OCI-M1 (cell line): ENCODE measurements around the gene BPNT1.
A peak's percentile ranks its signal among the peaks of the same experiment; 100 is the strongest.
"Not testable (repeated sequence)": the region's sequence is repeated elsewhere in the genome, so short reads cannot be mapped to it uniquely, and the experiment has no call there.

Source experiments
- DNase-seq: peaks from one replicate; lab custom pipeline; 2025; lab: John Stamatoyannopoulos, UW

Gene BPNT1

DNA sequence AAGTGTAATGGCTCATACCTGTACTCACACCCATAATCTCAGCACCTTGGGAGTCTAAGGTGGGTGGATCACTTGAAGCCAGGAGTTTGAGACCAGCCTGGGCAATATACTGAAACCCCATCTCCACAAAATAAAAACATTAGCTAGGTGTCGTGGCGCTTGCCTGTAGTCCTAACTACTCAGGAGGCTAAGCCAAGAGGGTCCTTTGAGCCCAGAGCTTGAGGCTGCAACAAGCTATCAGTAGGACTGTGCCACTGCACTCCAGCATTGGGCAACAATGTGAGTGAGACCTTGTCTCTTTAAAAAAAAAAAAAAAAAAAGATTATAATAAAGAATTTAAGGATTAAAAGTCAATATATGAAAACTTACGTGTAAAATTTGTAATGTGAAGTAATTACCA is 11.7 kb downstream of the BPNT1 start:
- no peak for DNase-seq

DNA sequence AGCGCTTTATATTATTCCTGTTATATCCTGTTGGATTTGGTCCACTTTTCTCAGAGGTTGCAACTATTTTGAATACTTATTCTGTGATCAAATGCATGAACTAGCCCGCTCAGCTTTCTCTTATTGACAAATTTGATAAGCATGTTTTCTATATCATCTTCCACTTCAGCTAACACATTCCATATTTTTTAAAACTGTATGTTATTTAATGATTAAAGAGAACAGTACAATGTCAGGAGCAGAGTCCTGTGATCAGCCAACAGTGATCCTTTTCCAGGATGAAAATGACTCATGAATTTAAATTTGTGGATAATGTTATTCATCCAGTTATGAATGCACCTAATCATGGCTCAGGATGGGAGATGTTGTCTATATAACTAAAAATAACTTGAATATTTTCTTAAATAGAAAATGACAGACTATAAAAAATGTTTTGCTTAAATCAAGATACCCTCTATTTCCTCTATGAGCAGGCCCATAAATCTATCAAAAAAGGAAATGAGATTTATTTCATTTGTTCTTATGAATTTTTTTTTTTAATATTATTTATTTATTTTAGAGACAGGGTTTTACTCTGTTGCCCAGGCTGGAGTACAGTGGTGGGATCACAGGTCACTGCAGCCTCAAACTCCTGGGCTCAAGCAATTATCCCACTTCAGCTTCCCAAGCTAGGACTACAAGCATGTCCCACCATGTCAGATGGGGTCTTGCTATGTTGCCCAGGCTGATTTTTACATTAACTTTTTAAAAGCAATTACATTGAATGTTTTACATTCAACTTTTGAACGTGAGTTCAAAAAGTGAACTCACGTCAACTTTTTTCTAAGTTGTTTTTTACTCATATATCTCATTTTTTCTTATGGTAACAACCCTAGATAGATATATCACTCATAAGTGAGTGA is 12.5 kb downstream of the BPNT1 start:
- DNase-seq = no peak

DNA sequence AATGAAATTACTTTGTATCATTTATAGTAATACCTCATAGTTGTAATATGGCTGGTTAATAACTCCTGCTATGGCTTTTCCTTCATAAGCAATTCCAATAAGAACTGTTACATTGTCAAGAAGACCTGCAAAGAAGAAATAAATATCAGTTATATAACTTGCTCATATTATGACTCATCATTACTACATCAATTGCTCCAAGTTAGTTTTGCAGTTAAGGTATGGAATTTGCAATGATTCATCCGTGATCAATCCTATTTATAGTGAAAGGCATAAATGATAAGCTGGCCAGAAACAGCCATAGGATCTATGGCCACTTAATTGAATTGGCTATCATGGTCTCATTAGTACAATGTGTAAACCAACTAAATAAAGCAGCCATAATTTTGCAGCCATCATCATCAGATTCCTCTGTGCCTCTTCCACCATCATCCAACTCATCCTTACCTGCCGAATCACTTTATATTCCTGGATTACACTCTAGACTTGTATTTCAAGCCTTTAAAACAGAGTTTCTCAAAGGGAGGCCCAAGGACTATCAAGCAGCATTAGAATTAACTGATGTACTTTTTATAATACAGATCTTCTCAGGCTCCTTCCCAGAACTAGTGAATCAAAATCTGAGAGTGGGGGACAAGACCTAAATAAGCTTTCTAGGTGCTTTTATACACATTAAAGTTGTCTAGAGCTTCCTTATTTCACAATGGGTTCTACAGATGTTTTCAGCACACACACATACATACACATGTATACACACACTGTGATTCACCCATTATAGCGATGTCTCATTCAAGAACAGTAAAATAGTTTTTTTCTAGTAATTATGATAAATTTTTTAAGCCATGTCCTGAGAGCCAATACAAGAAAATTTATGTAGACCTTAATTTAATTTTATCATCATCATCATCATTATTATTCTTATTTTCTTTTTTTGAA is 22.1 kb downstream of the BPNT1 start:
- DNase-seq = no peak

DNA sequence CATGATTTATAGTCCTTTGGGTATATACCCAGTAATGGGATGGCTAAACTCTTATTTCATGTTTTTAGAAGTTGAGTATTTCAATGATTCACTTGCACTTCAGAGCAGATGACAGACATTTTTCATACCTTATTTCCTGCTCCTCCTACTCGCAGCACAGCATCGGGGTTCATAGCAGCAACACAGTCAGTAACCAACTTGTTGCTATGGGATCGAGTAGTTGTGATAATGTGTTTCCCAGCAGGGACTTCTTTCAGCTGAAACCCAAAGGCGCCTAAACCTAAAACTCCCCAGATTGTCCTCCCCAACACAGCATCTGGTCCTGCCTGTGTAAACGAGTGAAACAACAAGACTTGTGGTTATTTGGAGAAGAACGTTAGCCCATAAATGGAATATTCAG is 27.0 kb downstream of the BPNT1 start:
- DNase-seq = no peak

DNA sequence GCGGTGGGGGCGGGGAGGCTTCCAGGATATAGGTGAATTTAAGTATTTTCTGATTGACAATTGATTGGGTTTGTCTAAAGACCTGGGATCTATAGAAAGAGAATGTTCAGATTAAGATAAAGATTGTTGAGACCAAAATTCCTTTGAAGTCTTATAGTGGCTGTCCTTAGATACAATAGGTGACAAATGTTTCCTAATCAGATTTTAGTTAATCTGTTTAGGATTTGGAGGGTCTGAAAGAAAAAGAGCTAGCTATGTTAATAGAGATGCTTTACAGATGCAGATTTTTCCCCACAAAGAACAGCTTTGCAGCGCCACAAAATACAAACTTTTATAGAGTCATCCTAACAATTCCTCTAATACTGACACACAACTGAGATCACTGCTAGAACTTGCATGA is 28.7 kb downstream of the BPNT1 start:
- no peak for DNase-seq

DNA sequence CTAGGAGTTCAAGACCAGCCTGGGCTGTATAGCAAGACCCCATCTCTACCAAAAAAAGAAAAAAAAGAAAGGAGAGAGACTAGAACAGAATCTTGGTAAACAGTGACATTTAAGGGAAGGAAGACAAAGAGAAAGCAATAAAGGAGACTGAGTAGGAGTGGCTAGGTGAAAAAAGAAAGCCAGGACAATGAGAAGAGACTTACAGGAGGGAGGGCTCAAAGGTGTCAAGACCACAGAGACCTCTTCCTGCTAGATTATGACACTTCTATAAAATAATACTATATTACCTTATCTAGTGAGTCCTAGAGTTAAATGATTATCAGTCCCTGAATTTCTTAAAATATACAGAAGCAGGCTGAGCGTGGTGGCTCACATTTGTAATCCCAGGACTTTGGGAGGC is 33.2 kb downstream of the BPNT1 start:
- no peak for DNase-seq

DNA sequence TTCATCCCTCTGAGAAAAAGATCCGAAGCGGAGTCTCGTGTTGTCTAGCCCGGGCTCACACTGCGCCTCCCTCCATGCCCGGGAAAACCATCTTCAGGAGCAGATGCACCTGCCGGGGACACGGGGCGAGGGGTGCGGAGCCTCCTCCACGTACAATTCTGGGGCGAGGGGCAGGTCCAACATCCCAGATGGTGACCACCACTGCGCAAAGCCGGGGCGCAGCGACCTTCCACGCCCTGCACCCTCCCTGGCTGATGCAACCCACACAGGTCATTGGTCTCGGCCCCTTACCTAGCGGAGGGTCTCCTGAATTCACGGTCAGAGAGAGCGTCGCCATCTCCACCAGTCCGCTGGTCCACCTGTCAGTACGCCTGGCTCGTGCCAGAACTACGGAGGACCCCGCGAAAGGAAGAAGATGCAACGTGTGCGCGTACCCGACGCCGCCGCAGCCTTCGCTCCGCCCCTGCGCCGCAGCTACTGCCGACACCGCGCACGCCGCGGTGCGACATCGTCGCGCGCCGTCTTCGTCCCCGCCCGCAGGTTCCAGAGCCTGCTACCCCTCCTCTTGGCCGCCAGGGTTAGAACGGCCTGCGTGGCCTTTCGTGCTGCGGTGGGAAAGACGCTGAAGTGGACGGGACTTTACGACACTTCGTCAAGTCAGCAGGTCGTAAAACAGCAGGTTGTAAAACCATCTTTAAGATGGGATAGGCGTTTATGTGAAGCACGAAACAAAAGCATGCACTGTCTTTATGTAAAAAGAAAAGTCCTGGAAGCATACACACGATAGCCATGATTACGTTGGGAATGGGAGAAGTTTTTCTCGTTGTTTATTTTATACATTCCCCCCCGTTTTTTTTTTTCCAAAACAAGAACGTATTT is 43.3 kb downstream of the BPNT1 start, which contains the start of gene EPRS1:
Gene EPRS1 (minus strand): TSS at position 454 of the 879 bp plus-strand sequence. CDS start 117 bp downstream, at position 337.
- peak; percentile 99 for DNase-seq

DNA sequence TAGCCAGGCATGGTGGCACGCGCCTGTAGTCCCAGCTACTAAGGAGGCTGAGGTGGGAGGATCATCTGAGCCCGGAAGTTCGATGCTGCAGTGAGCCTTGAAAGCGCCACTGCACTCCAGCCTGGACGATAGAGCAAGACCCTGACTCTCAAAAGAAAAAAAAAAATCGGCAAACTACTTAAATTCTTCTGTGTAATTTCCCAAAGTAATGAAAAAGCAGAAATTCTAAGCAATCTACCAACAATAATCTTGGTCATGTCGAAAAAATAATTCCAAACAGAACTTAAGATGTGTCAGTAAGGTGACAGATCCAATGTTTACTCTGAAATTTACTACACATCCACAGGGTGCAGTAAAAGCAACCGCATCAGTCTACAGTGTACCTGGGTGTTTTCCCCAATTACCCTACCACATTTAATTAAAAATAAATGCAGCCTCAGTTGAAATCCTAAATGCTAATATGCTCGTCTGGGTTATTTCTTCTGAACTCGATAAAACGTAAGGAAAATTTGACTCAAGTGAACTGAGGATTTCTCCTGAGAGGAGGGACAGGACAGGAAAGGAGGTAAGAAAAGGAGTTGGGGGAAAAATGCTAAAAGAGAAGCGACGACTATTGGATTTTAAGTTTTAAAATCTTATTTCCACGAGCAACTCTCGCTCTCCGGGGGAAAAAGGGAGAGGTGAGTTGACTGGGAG is 44.1 kb downstream of the BPNT1 start:
- DNase-seq = peak; percentile 76

DNA sequence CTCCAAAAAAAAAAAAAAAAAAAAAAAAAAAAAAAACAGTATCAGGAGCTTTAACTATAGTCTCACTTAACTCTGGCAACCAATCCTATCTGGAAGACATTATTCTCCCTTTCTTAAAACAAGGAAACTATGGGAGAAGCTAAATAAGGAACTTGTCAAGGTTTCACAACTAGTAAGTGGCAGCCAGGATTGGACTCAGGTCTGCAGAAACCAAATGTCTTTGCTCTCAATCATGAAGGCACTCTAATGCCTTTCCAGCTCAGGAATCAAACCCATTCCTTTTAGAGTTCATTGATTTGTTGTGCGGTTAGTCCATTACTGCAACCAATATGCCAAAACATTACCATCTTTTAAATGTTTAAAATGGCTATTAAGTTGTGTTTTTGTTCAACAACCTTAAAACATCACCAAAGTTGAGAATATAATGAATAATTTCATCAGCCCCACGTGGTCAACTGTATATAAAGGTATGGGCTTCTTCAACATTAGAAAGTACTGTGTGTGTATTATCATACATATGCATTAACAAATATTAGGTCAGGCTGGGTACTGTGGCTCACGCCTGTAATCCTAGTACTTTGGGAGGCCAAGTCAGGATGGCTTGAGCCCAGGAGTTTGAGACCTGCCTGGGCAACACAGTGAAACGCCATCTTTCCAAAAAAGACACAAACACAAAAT is 44.8 kb downstream of the BPNT1 start:
- DNase-seq = peak; percentile 51

DNA sequence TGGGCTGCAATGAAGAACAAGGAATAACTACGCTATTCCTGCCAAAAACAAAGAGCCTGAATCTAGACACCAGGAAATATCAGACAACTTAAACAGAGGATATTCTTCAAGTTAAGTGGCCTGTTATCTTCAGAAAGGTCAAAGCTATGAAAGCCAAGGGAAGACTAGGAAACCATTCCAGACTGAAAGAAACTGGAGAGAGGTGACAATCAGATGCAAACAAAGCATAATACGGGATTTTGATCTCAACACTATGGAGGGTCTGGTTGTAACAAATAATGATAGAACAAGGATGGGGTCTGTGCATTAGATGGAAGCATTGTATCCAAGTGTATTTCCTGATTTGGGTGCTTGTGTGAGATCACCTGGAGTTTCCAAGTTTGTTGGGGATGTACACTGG is 45.9 kb downstream of the BPNT1 start:
- DNase-seq = no peak

DNA sequence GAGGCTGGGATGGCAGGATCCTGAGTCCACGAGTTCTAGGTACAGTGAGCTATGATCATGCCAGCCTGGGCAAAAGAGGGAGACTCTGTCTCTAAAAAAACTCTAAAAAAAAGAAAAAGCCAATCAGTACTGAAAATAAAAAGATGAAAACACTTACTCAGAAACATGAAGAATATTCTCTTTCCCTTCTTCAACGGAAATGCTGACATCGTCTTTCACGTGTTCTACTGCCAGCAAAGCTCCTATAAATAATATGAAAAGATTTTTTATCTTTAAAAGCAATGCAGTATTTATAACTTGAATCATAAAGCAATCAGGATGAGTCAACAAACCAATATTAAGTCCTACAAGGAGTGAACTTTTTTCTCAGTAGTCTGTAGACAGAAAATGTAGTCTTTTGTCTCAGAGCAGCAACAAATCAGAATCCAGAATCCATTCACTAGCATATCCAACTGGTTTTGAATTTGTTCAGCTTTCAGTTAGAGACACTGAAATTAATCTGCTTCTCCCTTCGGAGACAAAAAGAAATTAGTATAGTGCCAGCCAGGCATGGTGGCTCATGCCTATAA is 49.5 kb downstream of the BPNT1 start:
- no peak for DNase-seq

DNA sequence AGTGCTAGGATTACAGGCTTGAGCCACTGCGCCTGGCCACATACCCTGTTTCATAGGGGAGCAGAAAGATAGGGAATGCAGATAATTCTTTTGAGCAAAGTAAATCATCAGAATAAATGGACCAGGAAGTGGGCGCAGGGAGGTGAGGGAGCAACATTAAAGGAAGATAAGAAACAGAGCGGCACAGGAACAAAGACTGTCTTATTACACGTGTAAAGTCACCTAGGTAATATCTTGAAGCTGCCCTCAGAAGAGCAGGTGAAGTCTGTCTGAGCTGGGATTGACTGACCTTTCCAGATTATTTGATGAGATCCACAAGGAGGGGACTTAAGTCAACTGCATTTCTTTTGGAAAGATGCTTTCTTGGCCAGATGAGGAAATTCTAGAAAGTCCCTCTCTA is 50.9 kb downstream of the BPNT1 start:
- no peak for DNase-seq

DNA sequence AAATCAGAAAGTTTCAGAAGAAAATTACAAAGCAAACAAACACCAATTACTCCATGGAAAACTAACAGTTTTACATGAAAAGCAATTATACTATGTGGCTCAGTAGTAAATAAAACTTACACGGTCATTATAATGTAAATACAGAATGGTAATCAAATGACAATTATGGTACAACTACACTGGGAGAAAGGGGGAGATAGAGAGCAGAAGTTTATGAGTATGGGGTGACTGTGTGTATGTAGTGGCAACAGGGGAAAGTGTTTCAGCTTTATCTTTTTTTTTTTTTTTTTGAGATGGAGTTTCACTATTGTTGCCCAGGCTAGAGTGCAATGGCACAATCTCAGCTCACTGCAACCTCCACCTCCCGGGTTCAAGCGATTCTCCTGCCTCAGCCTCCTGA is 51.8 kb downstream of the BPNT1 start:
- not testable (repeated sequence) for DNase-seq

DNA sequence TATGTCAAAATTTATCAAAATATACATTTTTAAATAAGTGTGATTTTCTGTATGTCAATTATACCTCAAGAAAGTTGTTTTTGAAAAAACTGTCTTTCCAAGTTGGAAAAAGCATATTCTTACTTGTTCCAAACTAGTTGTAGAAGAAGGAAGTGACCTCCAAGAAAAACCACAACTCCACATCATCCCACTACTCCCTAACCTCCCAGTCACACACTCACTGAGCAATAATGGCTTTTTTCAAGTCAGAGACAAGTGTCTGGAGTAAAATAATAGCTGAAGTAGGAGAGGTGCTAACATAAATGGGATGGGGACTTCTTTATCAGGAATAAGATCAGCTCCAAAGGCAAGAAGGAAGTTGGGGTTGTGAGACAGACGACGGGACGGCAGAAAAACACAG is 56.7 kb downstream of the BPNT1 start:
- peak; percentile 86 for DNase-seq

DNA sequence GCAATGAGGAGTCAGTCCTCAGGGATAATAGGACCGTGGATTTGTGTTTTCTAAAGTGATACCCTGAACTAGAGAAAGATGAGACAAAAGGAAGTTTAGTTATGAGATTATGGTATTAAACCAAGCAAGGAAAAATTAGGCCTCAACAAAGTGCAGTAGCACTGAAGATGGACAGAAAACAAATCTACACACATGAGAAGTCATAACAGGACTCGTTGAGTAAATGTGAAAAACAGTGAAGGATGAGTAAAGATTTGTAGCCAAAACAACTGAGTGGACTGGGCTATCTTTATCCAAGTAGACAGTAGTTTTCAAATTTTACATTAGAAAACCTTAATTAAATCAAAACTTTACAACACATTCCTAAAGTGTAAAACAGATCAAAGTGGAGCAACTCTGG is 58.3 kb downstream of the BPNT1 start:
- no peak for DNase-seq

DNA sequence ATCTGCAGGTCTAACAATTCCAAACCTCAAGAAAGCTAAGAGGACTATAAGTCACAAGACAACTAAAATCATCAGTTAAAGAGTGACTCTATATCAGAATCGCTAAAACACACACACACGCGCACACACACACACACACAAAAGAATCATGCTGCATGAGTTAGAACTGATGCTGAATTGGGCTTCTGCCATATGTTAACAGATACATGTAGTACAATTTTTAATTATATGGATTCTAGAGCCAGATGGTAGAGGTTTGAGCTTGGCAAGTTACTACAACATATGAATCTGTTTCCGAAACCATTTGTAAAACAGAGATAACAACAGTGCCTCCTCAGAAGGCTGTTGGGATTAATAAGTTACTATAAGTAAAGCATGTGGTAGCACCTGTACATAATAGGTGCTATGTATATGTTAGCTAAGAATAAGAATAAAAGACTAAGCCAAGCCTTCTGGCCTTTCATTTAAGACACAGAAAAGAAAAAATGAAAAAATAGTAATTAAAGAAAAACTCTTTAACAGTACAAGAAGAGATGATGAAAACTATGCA is 61.2 kb downstream of the BPNT1 start:
- DNase-seq = no peak

DNA sequence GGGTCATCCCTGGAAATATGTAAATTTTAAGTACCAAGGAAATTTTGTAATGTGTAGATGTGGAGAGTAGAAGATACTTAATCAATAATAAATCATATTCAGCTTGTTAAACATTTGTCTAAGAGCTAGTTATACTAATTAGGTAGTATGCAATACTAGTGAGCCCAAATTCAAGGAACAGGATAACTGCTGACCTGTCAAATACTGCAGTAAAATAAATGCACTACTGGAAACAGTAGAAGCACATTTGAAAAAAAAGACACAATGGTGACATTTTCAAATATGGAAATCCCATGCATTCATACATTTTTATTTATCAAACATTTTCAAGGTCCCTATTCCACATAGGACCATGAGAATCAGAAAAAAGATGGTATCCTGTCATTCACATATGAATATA is 70.5 kb downstream of the BPNT1 start:
- no peak for DNase-seq

DNA sequence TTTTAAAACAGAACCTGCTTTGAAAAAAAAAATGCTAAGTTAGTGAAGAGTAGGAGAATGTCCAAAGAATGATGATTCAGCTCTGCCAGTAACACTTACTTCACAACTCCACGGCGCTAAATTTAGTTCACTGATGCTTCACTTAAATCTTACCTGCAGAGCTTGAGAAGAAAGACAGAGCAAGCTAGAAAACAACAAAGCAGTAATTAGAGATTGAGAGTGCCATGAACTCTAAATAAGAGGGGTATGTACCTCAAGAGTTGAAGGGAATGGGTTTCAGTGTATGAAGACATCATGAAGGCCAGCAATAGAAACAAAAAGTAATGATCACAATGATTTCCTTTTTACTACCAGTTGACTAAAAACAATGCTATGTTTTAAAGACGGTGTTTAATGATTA is 76.1 kb downstream of the BPNT1 start:
- DNase-seq = no peak

DNA sequence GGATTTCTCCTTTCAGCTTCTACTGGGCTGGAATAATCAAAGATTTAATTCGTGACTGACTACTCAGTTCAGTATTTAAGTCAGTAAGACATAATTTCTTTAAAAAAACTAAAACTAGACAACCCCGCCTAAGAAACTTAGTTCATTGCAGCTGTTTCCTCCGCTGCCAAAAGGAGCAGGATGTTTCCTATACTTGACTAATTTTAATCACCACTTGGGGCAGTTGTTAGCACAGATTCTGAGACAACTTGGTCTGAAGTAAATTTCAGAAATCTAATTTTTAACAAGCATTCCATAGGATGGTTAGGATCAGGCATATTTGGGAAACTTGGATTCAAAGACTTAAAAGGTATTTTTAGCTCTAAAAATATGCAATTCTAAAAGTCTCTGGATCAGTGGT is 77.3 kb downstream of the BPNT1 start:
- DNase-seq = no peak

DNA sequence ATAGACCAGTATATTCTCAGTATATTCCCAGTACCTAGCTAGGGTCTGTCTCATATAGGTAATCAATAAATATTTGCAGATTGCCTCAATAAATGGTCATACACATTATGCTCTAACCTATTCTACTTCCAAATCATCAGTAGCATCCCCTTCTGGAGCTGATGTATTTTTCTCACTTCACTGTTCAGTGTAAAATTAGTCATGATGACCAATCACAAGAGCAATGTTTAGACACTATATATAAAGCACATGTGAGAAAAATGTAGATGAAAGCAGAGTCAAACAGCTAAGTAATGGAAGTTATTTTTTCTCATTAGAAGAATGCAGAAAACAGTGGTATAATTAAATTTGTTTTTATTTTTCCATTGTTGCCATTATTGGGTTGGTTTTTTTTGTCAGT is 78.0 kb downstream of the BPNT1 start:
- DNase-seq = no peak
